ENCODE data around the gene MYLK3.

Gene MYLK3

GRCh38 chr16:46747777-46748651 is at the start of gene MYLK3:
MYLK3 (minus strand) TSS chr16:46748344; CDS start chr16:46748193, 151 bp downstream.
- DNase-seq (ENCODE audit: low read depth) = no peak
- H3K4me3 ChIP-seq (ENCODE audit: low read depth, low read length) = no peak within 1 kb of the TSS
- TF ChIP-seq, protein P1, sequence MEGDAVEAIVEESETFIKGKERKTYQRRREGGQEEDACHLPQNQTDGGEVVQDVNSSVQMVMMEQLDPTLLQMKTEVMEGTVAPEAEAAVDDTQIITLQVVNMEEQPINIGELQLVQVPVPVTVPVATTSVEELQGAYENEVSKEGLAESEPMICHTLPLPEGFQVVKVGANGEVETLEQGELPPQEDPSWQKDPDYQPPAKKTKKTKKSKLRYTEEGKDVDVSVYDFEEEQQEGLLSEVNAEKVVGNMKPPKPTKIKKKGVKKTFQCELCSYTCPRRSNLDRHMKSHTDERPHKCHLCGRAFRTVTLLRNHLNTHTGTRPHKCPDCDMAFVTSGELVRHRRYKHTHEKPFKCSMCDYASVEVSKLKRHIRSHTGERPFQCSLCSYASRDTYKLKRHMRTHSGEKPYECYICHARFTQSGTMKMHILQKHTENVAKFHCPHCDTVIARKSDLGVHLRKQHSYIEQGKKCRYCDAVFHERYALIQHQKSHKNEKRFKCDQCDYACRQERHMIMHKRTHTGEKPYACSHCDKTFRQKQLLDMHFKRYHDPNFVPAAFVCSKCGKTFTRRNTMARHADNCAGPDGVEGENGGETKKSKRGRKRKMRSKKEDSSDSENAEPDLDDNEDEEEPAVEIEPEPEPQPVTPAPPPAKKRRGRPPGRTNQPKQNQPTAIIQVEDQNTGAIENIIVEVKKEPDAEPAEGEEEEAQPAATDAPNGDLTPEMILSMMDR (IDR thresholded peaks at IDR 0.05; ENCODE audit: insufficient read depth, low read depth, low read length, missing control alignments) = no peak

DNA sequence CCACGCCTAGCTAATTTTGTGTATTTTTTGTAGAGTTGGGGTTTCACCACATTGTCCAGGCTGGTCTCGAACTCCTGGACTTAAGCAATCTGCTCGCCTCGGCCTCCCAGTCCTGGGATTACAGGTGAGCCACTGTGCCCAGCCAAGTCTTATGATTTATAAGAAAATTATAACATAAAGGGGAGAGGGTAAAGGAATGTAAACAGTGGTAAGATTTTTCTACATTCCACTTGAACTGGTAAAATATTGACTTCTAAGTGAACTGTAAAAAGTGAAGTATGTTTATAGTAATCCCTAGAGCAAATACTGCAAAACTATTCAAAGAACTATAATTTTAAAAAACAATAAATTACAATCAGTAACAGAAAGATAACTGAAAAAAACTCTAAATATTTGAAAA is 49.4 kb upstream of the MYLK3 start:
- TF ChIP-seq, protein P1 (IDR thresholded peaks at IDR 0.05; ENCODE audit: insufficient read depth, low read depth, low read length, missing control alignments) = no peak
- no peak overlapping the region for H3K4me3 ChIP-seq (ENCODE audit: low read depth, low read length)
- no peak for DNase-seq (ENCODE audit: low read depth)

- no peak for DNase-seq (ENCODE audit: low read depth)
- H3K4me3 ChIP-seq (ENCODE audit: low read depth, low read length) = no peak overlapping the region
- TF ChIP-seq, protein P1 (IDR thresholded peaks at IDR 0.05; ENCODE audit: insufficient read depth, low read depth, low read length, missing control alignments) = no peak
Measured at GRCh38 chr16:46796764-46797269, 48.7 kb upstream of the MYLK3 start.

- no peak overlapping the region for H3K4me3 ChIP-seq (ENCODE audit: low read depth, low read length)
- TF ChIP-seq, protein P1 (IDR thresholded peaks at IDR 0.05; ENCODE audit: insufficient read depth, low read depth, low read length, missing control alignments) = no peak
Measured at GRCh38 chr16:46793841-46794240, 45.7 kb upstream of the MYLK3 start.

DNA sequence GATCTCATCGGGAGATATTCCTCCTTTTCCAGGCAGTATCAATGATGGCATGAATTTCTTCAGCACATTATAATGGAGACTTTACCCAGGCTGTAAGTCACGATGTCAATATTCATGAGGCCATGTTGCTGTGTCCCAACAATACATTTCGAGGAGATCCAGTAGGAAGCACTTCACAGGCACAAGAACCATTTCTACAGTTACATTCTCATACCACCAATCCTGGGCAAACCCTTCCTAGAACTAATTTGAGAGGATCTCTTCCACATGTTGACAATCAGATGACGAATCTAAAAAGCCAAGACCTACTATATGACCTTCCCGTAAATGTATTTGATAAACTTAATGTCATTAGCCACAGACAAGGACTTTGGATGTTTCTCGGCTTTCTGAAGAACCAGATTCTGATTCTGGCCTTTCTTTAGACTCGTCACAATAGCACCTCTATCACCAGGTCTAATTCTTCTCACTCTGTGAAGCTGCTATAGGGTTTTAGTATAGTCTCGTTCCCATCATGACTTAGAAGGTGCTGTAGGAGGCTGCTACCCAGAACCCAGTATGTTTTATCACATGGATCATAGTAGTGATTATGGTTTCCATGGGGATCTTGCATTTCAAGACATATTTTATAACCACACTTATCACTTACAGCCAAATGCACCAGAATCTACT is 42.6 kb upstream of the MYLK3 start:
- DNase-seq (ENCODE audit: low read depth) = no peak
- TF ChIP-seq, protein P1 (IDR thresholded peaks at IDR 0.05; ENCODE audit: insufficient read depth, low read depth, low read length, missing control alignments) = no peak
- peak overlapping the region; percentile 74 for H3K4me3 ChIP-seq (ENCODE audit: low read depth, low read length)

More at GRCh38 chr16:46793841-46794240, 45.7 kb upstream of the MYLK3 start:
- DNase-seq (ENCODE audit: low read depth) = no peak

- TF ChIP-seq, protein P1 (IDR thresholded peaks at IDR 0.05; ENCODE audit: insufficient read depth, low read depth, low read length, missing control alignments) = no peak
- peak; percentile 93 for DNase-seq (ENCODE audit: low read depth)
- H3K4me3 ChIP-seq (ENCODE audit: low read depth, low read length) = peak overlapping the region; percentile 74
Measured at GRCh38 chr16:46789499-46790414, 41.6 kb upstream of the MYLK3 start.
